ENCODE results near the gene TRIM3.

The TRIM3 gene

GRCh38 chr11:6486256-6486655 is 12.5 kb upstream of the TRIM3 start:
- TF ChIP-seq GATA3 (IDR thresholded peaks at IDR 0.05; ENCODE audit: low read depth, low read length) = no peak
- TF ChIP-seq GATA2 (IDR thresholded peaks at IDR 0.05; ENCODE audit: low read depth, low read length) = no peak

DNA sequence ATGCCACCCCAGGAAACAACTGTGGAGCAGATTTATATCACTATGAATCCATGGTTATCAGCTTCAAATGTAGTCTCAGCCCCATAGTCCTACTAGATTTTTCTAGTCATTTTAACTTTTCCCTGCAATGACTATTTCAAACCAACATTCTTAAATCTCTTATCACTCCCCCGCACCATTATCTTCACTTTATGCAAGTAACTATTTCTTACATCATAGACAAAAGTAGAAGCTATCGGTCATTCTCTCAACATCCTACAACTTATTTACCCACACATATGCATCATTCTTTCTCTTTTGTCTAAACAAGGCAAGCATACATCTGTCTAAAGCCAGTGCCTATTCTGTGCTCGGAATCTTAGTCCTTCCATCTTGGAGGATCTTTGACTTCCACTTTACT is 11.9 kb upstream of the TRIM3 start:
- TF ChIP-seq GATA3 (IDR thresholded peaks at IDR 0.05; ENCODE audit: low read depth, low read length) = no peak

GRCh38 chr11:6483015-6483414 is 9.3 kb upstream of the TRIM3 start:
- TF ChIP-seq GATA3 (IDR thresholded peaks at IDR 0.05; ENCODE audit: low read depth, low read length) (no peak), GATA2 (IDR thresholded peaks at IDR 0.05; ENCODE audit: low read depth, low read length) (no peak)

DNA sequence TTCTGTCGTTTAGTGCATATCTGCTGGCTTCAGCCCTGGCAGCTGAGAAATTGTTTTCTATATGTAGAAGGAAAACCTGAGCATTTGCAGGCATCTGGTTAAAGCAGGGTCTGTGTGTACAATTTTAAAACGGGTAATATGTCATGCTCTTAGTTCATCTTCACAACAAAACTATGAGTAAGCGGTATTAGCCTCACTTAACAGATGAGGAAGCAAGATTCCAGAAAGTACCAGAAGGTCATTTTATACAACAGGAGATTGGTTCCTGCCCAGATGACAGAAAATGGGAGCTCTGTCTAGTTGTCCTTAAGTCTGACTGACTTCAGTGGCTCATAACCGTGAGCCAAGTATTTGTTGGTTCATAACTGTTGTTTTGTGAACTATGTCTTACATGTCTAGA is 8.7 kb upstream of the TRIM3 start:
- TF ChIP-seq GATA3 (IDR thresholded peaks at IDR 0.05; ENCODE audit: low read depth, low read length) (no peak), GATA2 (IDR thresholded peaks at IDR 0.05; ENCODE audit: low read depth, low read length) (no peak)

- TF ChIP-seq GATA2 (IDR thresholded peaks at IDR 0.05; ENCODE audit: low read depth, low read length) (no peak), GATA3 (IDR thresholded peaks at IDR 0.05; ENCODE audit: low read depth, low read length) (no peak)
Observed at GRCh38 chr11:6481924-6482275, 8.2 kb upstream of the TRIM3 start.

- TF ChIP-seq GATA3 (IDR thresholded peaks at IDR 0.05; ENCODE audit: low read depth, low read length) (no peak), GATA2 (IDR thresholded peaks at IDR 0.05; ENCODE audit: low read depth, low read length) (no peak)
Observed at GRCh38 chr11:6481012-6481923, 7.5 kb upstream of the TRIM3 start, which contains the start of the genes ARFIP2 and TIMM10B. Gene ARFIP2 (minus strand): TSS chr11:6481331. CDS start chr11:6480421, 910 bp downstream. Gene TIMM10B (plus strand): TSS chr11:6481501. CDS start chr11:6481517, 16 bp downstream.

GRCh38 chr11:6480299-6480914 is 6.7 kb upstream of the TRIM3 start:
- TF ChIP-seq GATA2 (IDR thresholded peaks at IDR 0.05; ENCODE audit: low read depth, low read length) (no peak), GATA3 (IDR thresholded peaks at IDR 0.05; ENCODE audit: low read depth, low read length) (no peak)

GRCh38 chr11:6476571-6476970 is 2.8 kb upstream of the TRIM3 start:
- TF ChIP-seq GATA2 (IDR thresholded peaks at IDR 0.05; ENCODE audit: low read depth, low read length) (no peak), GATA3 (IDR thresholded peaks at IDR 0.05; ENCODE audit: low read depth, low read length) (no peak)

DNA sequence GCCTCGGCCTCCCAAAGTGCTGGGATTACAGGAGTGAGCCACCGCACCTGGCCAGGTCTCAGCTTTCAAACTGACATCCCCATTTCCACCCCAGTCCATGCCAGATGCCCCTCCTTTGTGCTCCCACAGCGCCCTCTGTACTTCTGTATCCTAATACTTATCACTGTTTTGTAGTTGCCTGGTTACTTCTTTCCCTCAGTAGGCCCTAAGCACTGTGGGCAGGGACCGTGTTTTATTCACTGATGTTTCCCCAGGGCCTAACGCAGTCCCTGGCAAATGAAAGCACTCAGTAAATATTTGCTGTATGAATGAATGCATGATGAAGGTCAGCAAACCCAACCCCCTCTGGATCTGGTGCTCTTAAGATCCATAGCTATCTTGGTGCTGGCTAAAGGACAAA is 2.2 kb upstream of the TRIM3 start:
- no peak for TF ChIP-seq GATA3 (IDR thresholded peaks at IDR 0.05; ENCODE audit: low read depth, low read length)
- TF ChIP-seq GATA2 (IDR thresholded peaks at IDR 0.05; ENCODE audit: low read depth, low read length) = no peak

DNA sequence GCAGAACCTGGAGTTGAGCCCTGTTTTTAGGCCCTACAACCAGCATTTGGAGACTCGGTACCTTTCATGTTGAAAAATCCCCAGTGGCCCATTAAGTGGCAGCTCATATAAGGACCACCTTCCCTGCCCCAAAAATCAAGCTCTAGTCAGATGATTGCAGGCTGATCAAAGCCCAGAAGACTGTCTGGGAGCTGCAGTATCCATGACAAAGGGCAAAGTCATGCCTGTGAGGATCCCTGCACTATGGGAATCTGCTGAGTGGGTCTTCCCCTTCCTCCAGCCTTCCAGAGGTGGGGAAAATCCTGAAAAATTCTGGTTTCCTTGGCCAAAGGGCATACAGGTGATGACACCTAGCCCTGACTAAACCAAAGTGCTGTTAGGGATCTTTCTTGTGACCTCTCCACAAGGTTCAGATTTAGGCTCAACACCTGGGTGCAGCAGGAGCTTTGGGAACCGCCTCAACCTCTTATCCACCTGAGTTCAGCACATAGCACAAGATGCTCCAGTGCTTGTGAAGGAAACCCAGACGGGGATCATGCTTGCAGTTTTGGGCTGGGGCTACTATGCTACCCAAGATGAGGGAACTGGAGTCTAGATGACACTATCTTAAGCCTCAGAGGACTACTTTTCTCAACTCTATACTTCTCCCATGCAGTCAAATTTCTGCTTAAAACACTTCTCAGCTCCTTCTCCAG is 1.2 kb upstream of the TRIM3 start:
- no peak for TF ChIP-seq GATA2 (IDR thresholded peaks at IDR 0.05; ENCODE audit: low read depth, low read length)
- no peak for TF ChIP-seq GATA3 (IDR thresholded peaks at IDR 0.05; ENCODE audit: low read depth, low read length)

GRCh38 chr11:6474413-6474792 is 662 bp upstream of the TRIM3 start:
- TF ChIP-seq GATA2 (IDR thresholded peaks at IDR 0.05; ENCODE audit: low read depth, low read length) = no peak
- TF ChIP-seq GATA3 (IDR thresholded peaks at IDR 0.05; ENCODE audit: low read depth, low read length) = no peak

GRCh38 chr11:6472934-6473333 is 807 bp downstream of the TRIM3 start:
- TF ChIP-seq GATA3 (IDR thresholded peaks at IDR 0.05; ENCODE audit: low read depth, low read length) = no peak
- TF ChIP-seq GATA2 (IDR thresholded peaks at IDR 0.05; ENCODE audit: low read depth, low read length) = no peak

DNA sequence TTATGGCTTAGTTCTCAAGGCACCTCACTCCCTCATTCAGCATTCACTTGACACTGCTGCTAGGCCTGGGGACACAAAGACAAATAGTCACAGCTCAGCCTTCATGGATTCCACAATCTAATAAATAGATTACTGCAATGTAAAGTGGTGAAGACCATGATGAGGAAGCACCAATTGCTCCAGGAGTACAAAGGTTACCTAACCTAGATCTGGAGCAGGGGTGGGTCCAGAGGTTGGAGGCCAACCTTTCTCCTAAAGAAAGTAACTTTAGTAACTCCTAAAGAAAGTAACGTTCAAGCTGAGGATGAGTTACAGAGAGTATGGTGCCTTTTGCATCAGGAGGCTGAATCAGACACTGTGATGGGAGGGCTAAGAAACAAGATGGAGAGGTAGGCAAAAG is 4.1 kb downstream of the TRIM3 start:
- no peak for TF ChIP-seq GATA3 (IDR thresholded peaks at IDR 0.05; ENCODE audit: low read depth, low read length)
- TF ChIP-seq GATA2 (IDR thresholded peaks at IDR 0.05; ENCODE audit: low read depth, low read length) = no peak

DNA sequence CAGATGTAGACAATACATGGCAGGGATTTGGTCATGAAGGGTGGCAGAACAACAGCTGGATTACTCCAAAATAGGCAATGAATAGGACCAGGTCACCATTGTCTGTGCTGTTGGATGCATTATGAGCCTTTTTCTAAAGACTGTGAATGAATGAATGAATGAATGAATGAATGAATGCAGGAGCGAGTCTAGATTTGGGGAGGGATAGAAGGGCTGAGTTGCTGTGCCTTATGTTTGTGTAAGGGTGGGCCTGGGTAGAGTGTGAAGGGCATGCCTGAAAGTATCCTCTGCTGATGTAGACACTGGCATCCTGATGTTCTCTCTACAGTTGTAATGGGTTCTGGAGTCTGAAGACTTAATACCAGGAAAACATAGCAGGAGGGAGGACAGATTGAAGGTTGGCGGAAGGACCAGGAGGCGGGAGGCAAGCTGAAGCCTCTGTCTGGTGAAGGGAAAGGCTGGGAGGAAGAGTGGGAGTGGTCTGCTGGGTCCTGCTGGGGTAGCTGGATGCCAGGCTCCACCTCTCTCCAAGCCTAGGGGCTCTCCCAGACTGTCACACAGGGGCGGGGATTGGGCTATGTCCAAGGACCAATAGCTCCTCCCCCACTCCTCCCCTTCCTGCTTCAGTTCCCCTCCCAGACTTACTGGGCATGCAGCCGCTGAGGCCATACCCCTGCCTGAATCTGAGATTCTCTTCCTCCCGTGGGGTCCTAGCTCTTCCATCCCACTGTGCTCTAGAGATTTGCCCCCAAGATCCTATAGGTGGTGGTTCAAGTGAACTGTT is 4.8 kb downstream of the TRIM3 start:
- no peak for TF ChIP-seq GATA3 (IDR thresholded peaks at IDR 0.05; ENCODE audit: low read depth, low read length)
- TF ChIP-seq GATA2 (IDR thresholded peaks at IDR 0.05; ENCODE audit: low read depth, low read length) = no peak
